ENCODE data around the gene CISD2. TPM values are rescaled to one million over a fixed set of nuclear protein-coding genes. Genes with fewer than 3 reads are reported as not detected.
"Not testable (repeated sequence)": the region's sequence is repeated elsewhere in the genome, so short reads cannot be mapped to it uniquely, and the experiment has no call there.

Gene CISD2
- total RNA-seq, 1 donor from 2014 or later = 39.5 TPM

DNA sequence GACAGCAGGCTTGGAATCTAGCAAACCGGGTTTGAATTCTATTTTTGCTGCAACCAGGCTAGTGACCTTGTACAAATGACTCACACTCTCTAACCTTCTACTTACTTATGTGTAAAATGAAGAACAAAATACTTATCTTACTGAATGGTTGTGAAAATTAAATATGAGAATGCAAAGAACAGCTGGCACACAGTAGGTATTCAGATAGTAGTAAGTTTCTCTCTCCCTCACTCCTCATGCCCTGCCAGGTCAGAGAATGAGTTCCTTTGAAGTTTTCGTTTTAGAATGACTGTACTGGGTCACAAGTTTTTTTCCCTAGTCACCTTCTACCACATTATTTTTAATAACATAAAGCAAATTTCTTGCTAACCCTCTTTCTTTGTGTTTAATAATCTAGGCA lies 33.0 kb downstream of the CISD2 start:
- no peak for DNase-seq (ENCODE audit: low read depth)

GRCh38 chr4:102918859-102919258 lies 50.1 kb downstream of the CISD2 start:
- no peak for DNase-seq (ENCODE audit: low read depth)

GRCh38 chr4:102919697-102920096 lies 50.9 kb downstream of the CISD2 start:
- not testable (repeated sequence) for DNase-seq (ENCODE audit: low read depth)

DNA sequence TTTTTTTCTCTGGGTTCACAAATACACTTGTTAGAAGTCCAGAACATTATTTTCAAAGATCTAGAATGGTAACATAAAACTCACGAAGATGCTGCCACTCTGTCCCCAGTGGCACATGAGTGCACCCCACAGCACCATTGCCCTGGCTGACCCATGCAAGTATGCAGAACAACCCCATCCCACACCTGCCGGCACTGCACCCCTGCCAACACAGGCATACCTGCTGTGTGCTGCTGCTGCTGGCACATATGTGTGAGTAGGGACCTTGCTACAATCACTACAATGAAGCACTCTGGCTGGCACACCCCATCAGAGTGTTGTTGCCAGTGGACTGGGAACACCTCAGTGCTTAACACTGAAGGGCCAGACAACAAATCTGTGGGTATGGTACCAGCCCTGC lies 66.9 kb downstream of the CISD2 start:
- DNase-seq (ENCODE audit: low read depth) = no peak

DNA sequence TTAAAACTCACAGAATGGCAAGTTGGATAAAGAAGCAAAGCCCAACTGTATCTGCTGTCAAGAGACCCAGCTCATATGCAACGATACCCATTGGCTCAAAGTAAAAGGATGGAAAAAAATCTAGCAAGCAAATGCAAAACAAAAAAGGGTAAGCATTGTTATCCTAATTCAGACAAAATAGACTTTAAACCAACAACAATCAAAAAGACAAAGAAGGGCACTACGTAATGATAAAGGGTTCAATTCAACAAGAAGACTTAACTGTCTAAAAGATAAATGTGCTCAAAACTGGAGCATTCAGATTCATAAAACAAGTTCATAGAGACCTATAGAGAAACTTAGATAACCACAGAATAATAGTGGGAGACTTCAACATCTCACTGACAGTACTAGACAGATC lies 69.3 kb downstream of the CISD2 start:
- not testable (repeated sequence) for DNase-seq (ENCODE audit: low read depth)

Other genes with a start within 250 kb of the CISD2 start
- 35.3 and 44.5 TPM in 2 replicates for gene MANBA, start 108.0 kb upstream of the CISD2 start, total RNA-seq
- gene UBE2D3, start 41.4 kb upstream of the CISD2 start, total RNA-seq = 447 and 572 TPM in 2 replicates
- gene SLC9B1, start 150.7 kb downstream of the CISD2 start, total RNA-seq = 1.1 and 2.4 TPM in 2 replicates
- gene SLC9B2, start 207.8 kb downstream of the CISD2 start, total RNA-seq = 9.7 and 10.6 TPM in 2 replicates
- 52.0 and 69.8 TPM in 2 replicates for gene BDH2, start 230.8 kb downstream of the CISD2 start, total RNA-seq

All from myocyte (in vitro differentiated cells).